Glomerular endothelial cell (primary cell): ENCODE results near the gene PTTG1IP2. TPM values are rescaled to one million over a fixed set of nuclear protein-coding genes. Genes with fewer than 3 reads are reported as not detected.
"Not testable (repeated sequence)": the region's sequence is repeated elsewhere in the genome, so short reads cannot be mapped to it uniquely, and the experiment has no call there.

ENCODE experiments used
- DNase-seq: peaks from one replicate; pipeline ENCODE4 v3.0.0-alpha.2; 2011; ENCODE audit warnings: low read depth, low spot score; ENCODE audit errors: extremely low read depth
- total RNA-seq: library from RNA; depleted of rRNA; stranded (reverse); fragments of >200 nt; gene quantifications from 2 replicates; pipeline ENCODE4 v1.2.3, GENCODE V29; 2015

Gene PTTG1IP2
- not detected in 2 replicates for total RNA-seq

GRCh38 chr7:90469554-90469953, at the start of gene PTTG1IP2:
PTTG1IP2 (plus strand) TSS chr7:90469639; CDS start chr7:90469787, 148 bp downstream.
- no peak for DNase-seq

GRCh38 chr7:90421651-90422050, 47.8 kb upstream of the PTTG1IP2 start:
- no peak for DNase-seq

GRCh38 chr7:90424720-90425119, 44.7 kb upstream of the PTTG1IP2 start:
- DNase-seq = no peak

- DNase-seq = no peak
These were observed 44.1 kb upstream of the PTTG1IP2 start for GRCh38 chr7:90425376-90425775.

- DNase-seq = no peak
These were observed 38.6 kb upstream of the PTTG1IP2 start for GRCh38 chr7:90430614-90431460.

GRCh38 chr7:90432752-90433151, 36.7 kb upstream of the PTTG1IP2 start:
- DNase-seq = no peak

- DNase-seq = no peak
These were observed 36.2 kb upstream of the PTTG1IP2 start for GRCh38 chr7:90433221-90433620.

GRCh38 chr7:90445633-90446032, 23.8 kb upstream of the PTTG1IP2 start:
- no peak for DNase-seq

GRCh38 chr7:90446137-90446899, 23.1 kb upstream of the PTTG1IP2 start:
- no peak for DNase-seq

GRCh38 chr7:90453259-90453891, 16.1 kb upstream of the PTTG1IP2 start:
- no peak for DNase-seq

- DNase-seq = no peak
These were observed 15.5 kb upstream of the PTTG1IP2 start for GRCh38 chr7:90453931-90454330.

- no peak for DNase-seq
These were observed 14.0 kb upstream of the PTTG1IP2 start for GRCh38 chr7:90455163-90456030.

GRCh38 chr7:90458104-90458503, 11.3 kb upstream of the PTTG1IP2 start:
- DNase-seq = no peak

GRCh38 chr7:90459888-90460287, 9.6 kb upstream of the PTTG1IP2 start:
- no peak for DNase-seq

GRCh38 chr7:90461219-90461618, 8.2 kb upstream of the PTTG1IP2 start:
- no peak for DNase-seq

- not testable (repeated sequence) for DNase-seq
These were observed 6.2 kb upstream of the PTTG1IP2 start for GRCh38 chr7:90463151-90463628.

- DNase-seq = no peak
These were observed 3.6 kb upstream of the PTTG1IP2 start for GRCh38 chr7:90465816-90466215.

GRCh38 chr7:90472805-90473540, 3.5 kb downstream of the PTTG1IP2 start:
- no peak for DNase-seq

- DNase-seq = no peak
These were observed 4.4 kb downstream of the PTTG1IP2 start for GRCh38 chr7:90473814-90474213.
